HS-5 (cell line): Measurements from ENCODE around the gene PTBP3.
A peak's percentile ranks its signal among the peaks of the same experiment; 100 is the strongest.
"Not testable (repeated sequence)": the region's sequence is repeated elsewhere in the genome, so short reads cannot be mapped to it uniquely, and the experiment has no call there.

Experiments used
- DNase-seq: peaks from one replicate; pipeline ENCODE4 v3.0.0-alpha.2; 2012; ENCODE audit warnings: low read depth

Gene PTBP3

DNA sequence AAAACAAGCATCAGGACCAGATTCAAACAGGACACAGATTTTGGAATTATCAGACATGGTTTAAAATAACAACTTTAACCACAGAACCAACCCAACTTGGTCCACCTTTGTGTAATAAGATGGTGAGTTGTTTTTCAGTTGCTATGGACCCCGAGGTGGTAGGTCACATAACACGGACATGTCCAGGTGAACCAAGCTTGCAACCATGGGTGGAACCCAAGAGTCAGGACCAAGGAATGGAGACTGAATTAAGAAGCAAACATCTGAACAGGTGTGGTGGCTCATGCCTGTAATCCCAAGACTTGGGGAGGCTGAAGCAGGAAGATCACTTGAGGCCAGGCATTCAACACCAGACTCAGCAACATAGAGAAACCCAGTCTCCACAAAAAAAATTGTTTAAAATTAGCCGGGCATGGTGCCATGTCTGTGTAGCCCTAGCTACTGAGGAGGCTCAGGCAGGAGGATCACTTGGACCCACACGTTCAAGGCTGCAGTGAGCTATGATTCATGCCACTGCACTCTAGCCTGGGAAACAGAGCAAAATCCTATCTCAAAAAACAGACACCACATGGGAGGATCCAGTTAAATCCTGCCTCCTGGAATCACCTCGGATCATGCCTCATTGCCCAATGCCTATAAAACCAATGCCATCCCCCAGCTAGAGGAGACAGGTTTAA, 10.6 kb downstream of the PTBP3 start:
- DNase-seq, result no peak

DNA sequence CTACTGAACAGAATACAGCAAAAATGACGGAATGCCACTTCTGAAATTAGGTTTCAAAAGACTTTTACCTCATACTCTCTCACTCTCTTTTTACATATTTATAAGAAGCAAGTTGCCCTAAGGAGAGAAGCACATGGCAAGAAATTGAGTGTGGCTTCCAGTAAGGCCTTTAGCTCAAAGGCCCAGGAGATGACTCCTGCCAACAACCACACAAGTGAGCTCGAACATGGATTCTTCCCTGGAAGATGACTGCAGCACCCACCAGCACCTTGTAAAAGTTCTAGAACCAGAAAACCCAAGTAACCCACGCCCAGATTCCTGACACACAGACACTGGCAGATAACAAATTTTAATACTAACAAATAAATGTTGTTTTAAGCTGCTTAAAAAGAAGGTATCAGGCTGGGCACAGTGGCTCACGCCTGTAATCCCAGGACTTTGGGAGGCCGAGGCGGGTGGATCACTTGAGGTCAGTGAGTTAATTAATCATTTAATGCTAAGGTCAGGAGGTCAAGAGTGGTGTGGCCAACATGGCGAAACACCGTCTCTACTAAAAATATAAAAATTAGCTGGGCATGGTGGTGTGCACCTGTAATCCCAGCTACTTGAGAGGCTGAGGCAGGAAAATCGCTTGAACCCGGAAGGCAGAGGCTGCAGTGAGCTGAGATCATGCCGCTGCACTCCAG, 17.0 kb downstream of the PTBP3 start:
- DNase-seq, result no peak

DNA sequence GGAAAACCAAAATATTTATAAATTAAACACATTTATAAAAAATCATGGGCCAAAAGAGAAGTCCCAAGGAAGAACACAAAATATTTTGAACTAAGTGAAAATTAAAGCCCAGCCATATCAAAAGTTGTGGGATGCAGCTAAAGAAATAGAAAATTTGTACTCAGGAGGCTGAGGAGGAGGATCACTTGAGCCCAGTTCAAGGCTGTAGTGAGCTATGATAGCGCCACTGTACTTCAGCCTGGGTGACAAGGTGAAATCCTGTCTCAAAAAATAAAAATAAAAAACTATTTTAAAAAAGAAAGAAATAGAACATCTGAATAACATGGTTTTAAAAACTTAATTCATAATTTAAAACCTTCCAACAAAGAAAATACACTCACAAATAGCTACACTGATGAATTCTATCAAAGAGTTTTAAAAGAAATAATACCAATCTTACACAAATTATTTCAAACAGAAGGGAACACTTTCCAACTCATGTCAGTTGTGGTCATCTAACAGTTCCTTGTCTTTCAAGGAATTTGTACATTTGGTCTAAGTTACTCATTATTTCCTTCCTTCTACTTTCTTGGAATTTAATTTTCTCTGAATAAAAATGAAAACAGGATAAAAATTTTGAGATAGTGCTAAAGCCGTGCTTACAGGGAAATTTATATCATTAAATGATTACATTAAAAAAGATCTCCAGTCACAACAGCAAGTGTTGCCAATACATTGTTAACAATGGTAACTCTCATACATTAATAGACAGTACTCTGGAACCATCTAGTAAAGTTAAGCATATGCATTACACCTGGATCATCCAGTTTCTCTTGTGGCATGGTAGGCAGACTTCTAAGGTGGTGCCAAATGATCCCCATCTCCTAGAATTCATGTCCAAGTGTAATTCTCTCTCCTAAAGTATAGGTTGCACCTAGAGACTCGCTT, 17.8 kb downstream of the PTBP3 start:
- no peak for DNase-seq

DNA sequence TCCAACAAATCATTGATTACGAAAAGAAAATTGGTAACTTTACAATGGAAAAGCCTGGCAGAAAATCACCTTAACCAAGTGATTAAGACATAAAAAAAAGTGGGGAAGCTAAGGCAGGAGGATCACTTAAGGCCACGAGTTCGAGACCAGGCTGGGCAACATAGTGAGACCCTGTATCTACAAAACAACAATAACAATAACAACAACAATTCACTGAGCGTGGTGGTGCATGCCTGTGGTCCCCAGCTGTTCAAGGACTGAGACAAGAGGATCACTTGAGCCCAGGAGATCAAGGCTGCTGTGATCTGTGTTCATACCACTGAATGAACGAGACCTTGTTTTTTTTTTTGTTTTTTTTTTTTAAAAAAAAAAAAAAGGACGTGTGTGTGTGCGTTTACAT, 21.3 kb downstream of the PTBP3 start:
- no peak for DNase-seq

DNA sequence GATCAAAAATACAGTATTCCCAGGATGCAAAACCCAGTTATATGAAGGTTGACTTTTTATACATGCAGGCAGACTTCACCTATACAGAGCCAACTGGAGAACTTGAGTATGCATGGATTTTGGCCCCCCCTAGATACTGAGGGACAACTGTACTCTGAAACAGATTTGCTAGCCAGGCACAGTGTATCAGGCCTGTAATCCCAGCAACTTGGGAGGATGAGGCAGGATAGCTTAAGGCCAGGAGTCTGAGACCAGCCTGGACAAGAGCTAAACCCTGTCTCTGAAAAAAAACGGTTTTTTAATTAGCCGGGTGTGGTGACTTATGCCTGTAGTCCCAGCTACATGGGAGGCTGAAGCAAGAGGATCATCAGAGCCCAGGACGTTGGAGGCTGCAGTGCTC, 21.9 kb downstream of the PTBP3 start:
- no peak for DNase-seq

DNA sequence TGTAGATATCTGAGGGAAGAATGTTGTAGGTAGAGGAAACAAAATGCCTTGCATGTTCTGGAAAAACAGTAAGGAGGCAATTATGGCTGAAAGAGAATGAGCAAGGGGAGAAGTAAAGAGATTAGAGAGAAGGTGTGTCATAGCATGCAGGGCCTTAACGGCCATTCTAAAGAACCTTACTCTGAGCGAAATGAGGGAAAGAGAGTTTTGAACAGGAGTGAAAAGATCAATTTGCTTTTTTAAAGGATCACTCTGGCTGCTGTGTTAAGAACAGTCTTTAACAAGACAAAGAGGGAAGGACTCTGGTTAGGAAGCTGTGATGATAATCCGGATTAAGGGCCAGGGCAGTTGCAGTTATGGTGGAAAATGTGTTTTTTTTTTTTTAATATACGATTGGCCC, 22.6 kb downstream of the PTBP3 start:
- no peak for DNase-seq

DNA sequence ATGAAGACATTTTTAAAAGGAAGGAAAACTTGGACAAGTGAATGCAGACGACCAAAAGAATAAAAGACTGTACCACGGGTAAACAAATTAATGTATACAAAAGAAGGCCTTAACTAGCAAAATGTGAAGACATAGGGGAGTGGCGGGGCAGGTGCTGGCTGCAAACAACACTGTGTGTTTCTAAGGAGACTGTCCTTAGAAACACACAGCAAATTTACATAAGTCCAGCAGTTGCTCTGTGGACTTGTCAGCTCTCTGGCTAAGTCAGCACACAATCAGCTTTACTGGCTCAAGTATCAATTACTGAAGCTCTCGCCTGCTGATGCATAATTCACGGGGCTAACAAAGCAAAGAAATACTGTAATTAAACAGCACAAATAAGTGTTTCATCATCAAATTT, 24.8 kb downstream of the PTBP3 start:
- DNase-seq, result no peak

DNA sequence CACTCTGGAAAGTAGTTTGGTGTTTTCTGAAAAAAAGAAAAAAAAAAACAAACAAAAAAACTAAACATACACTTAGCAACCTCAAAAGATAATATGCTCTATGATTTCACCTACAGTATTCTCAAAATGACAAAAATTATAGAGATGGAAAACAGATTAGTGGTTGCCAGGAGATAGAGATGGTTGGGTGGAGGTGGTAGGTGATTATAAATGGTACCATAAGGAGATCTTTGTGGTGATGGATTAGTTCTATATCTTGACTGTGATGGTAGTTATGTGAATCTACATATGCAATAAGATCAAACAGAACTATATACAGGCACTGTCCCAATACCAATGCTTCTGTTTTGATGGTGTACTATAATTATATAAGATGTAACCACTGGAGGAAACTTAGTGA, 32.0 kb downstream of the PTBP3 start:
- no peak for DNase-seq

DNA sequence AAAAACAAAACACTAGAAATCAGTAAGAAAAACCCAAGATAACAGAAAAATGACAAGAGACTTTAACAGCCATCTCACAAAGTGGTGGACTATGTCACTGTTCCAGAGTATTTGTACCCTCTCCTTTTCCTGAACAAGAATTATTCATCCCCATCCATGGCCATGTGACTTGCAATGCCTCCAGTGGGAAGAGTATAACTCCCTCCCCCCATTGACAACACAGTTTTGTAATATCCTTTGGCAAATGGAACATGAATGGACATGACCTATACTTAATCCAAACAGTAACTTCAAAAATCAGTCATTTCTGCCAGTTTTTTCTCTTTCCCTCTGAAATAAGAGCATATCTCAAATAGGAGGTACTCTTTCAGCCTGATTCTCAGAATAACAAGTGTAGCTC, 33.9 kb downstream of the PTBP3 start:
- DNase-seq, result no peak

DNA sequence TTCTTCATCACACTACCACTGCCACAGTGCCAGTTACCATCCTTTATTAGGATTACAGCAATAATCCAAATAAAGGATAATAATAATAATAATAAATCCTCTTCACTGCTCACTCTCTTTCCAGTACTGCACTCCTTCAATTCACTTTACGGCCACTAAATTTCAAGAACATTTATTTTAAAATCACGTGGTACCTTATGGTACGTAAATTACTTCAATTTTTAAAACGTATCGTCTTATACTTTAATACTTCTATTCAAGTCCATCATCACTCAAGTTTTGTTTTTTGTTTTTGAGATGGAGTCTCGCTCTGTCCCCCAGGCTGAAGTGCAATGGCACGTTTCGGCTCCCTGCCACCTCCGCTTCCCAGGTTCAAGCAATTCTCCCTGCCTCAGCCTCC, 36.5 kb downstream of the PTBP3 start:
- no peak for DNase-seq

DNA sequence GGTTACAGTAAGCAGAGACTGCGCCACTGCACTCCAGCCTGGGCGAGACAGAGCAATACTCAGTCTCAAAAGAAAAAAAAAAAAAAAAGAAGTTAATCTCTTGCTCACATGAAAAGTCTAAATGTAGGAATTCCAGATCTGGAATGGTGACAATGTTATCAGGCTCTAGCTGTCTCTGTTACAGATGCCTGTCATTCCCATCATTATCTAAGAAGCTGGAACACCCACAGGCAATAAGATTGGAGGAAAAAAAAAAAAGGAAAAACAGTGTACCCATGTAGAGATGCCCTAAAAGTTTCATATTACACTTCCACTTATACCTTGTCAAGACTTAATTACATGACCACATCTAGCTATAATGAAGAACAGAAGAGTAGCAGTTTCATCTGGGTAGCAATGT, 38.2 kb downstream of the PTBP3 start:
- DNase-seq, result no peak

DNA sequence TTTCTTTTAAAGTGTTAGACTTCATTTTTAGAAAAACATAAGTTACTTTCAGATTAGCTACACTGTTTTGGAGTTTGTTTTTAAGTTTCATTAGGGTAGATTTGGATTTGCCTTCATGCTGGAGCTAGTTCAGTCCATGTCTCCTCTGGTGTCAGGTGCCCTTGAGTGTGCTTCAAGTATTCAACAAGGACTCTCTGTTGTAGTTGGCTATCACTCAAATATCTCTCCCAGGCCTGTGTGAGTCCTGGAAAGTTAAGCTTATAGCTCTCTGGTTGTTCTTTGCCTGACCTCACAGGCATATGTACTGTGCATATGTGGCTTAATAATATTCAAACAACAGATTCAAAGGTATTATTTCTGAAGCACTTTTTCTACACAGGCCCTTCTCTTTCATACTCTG, 45.4 kb downstream of the PTBP3 start:
- DNase-seq, result no peak

DNA sequence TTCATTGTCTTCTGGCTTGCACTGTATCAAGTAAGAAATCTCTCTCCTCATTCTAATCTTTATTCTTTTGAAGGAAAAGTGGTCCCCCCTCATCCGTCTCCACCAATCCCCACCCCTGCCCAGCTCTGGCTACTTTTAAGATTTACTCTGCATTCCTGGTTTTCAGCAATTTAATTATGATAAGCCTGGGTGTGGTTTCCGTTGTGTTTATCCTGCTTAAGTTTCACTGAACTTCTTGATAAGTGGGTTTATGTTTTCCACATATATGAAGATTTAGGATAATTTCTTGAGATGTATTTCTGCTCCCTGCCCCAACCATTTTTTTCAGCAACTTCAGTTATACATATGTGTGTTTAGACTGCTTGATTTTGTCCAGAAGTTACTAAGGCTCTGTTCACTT, 46.5 kb downstream of the PTBP3 start:
- no peak for DNase-seq

DNA sequence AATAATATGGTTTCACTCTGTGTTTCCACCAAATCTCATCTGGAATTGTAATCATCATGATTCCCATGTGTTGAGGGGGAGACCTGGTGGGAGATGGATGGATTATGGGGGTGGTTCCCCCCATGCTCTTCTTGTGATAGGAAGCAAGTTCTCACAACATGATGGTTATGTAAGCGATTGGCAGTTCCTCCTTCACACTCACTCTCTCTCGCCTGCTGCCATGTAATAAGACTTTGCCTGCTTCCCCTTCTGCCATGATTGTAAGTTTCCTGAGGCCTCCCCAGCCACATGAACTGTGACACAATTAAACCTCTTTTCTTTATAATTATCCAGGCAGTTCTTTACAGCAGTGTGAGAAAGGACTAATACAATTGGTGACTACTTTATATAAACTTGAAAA, 48.4 kb downstream of the PTBP3 start:
- no peak for DNase-seq

DNA sequence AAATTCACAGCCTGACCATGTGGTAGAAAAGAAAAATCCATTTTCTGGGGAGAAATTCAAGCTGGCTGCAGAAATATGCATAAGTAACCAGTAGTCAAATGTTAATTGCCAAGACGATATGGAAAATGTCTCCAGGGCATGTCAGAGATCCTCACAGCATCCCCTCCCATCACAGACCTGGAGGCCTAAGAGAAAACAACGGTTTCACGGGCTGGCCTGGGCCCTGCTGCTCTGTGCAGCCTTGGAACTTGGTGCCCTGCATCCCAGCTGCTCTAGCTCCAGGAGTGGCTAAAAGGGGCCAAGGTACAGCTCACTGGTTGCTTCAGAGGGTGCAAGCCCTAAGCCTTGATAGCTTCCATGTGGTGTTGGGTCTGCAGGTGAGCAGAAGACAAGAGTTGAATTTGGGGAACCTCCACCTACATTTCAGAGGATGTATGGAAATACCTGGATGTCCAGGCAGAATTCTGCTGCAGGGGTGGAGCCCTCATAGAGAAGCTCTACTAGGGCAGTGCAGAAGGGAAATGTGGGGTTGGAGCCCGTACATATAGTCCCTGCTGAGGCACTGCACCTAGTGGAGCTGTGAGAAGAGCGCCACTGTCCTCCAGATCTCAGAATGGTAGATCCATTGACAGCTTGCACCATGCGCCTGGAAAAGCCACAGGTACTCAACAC, 49.7 kb downstream of the PTBP3 start:
- DNase-seq, result no peak

DNA sequence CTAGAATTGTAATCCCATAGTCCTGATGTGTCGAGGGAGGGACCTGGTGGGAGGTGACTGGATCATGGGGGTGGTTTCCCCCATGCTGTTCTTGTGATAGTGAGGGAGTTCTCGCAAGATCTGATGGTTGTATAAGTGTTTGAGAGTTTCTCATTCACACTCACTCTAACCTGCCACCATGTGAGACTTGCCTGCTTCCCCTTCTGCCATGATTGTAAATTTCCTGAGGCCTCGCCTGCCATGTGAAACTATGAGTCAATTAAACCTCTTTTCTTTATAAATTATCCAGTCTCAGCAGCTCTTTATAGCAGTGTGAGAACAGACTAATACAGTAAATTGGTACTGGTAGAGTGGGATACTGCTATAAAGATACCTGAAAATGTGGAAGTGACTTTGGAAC, 50.6 kb downstream of the PTBP3 start:
- not testable (repeated sequence) for DNase-seq

DNA sequence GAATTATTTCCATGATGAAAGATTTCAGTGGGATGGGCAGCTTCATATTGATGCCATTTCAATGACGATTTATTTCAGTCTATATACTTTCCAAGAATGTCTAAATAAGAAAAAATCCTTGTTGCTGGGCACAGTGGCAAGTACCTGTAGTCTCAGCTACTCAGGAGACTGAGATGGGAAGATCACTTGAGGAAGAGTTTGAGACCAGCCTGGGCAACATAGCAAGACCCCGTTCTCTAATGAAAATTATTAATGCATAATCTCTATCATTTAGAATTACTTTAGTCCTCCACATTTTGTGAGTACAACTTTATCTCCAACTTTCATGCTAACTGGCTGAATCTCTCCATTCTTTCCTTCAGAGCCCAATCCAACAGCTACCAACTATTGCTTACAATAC, 52.5 kb downstream of the PTBP3 start:
- DNase-seq, result no peak

DNA sequence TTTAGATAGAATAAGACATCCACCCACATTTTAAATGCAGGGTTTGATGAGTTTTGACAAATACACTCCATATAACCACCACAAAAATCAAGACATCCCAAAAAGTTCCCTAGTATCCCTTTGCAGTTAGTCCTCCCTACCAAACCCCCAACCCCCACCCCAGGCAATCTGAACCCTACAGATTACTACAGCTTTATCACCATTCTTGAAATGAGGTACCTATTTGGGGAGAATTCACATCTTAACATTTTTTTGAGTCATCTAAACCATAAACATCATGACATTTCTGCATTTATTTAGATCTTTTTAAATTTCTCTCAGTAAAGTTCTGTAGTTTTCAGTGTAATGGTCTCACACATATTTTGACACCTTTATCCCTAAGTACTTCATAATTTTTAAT, 53.9 kb downstream of the PTBP3 start:
- no peak for DNase-seq

DNA sequence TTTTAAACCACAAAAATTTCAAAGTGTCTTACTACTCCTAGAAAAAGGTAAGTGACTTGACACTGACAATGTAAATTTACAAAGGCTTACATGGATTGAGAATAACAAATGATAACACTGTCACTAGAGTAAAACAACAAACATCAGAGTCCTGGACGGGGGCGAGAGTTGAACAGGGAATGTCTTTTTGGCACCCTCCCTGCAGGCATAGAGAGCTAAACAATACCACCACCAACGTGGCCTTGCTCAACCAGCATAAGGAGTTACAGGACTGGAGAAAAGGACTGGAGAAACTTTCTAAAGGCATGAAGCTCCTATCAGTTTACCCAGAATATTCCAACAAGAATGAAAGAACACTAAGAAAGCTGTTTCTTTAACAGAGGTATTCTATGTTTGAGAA, 55.3 kb downstream of the PTBP3 start:
- DNase-seq, result no peak

DNA sequence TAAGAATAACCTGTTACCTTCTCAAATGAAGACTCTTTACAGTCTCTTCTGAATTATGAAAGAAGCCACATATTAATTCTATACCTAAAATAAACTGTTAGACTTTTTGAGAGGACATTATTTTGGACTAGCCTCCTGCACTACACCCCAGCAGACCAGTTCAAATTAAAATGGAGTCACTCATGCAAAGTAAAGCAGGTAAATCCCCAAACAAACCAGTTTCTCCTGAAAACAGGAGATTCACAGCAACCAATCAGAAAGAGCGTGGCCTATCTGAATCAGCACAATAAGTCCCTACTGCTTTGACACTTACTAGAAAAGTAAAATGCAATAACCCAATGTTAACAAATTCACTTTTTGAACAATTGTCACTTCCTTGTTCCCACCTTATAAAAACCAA, 58.8 kb downstream of the PTBP3 start:
- no peak for DNase-seq

DNA sequence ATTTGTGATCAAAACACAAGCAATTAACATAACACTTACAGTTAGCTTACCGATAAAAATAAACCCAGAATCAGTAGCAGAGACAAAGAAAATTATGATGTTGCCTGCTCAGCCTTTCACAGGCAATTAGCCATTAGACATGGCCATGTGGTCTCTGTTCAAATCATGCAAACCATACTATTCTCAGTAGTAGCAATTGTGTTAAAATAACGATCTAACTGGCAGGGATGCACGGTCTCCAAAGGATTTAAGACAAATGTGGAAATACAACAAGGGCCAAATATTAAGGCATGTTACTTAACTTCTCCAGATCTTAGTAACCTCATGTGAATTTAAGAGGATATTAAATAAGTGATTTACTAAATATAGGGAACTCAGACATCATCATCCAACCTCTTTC, 59.5 kb downstream of the PTBP3 start:
- DNase-seq, result no peak

DNA sequence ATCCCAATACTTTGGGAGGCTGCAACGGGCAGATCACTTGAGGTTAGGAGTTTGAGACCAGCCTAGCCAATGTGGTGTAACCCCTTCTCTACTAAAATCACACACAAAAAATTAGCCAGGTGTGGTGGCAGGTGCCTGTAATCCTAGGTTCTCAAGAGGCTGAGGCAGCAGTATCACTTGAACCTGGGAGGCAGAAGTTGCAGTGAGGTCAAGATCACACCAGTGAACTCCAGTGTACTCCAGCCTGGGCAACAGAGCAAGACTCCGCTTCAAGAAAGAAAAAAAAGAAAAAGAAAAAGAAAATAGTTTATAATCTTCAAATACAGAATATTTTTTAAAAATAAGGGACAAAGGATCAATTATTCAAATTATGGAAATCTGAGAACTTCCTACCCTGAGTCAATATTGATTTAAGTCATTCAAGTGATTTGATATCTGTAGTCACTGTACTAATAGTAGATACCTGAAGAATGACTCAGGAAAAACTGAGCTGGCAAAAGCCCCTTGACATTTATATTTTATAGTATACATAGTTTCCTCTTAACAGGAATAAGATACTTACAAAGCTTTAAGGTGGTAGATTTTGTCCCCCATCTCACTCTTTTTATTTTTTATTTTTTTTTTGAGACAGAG, 61.8 kb downstream of the PTBP3 start:
- peak; percentile 28 for DNase-seq
